ENCODE results near the gene EFTUD2. TPM values are rescaled to one million over a fixed set of nuclear protein-coding genes. Genes with fewer than 3 reads are reported as not detected.

EFTUD2 gene
- total RNA-seq, 4 donors from 2014 or later, result 65.0 to 116 (median 81.3) TPM

- TF ChIP-seq CTCF (IDR thresholded peaks at IDR 0.05 in 4 of 5, conservative IDR thresholded peaks at IDR 0.05 in 1 of 5), result no peak
- no peak for TF ChIP-seq POLR2A (IDR thresholded peaks at IDR 0.05)
- H3K27me3 ChIP-seq, result peaks cover 34 to 57% (median 46%) of the 10 kb centered on the region in 3 donors
- ATAC-seq, result no peak
- in situ Hi-C loops (cut with MboI; ENCODE audit: low sequenced_read_pairs in 4 of 4) (no loop called here), intact Hi-C loops (cut with DNase I; ENCODE audit: low total_unique reads) (no loop called here)
- no peaks in the 10 kb centered on the region for H3K9me3 ChIP-seq
- H3K4me1 ChIP-seq, result peaks cover 0 to 7% of the 10 kb centered on the region in 2 donors
- no peaks in the 10 kb centered on the region for H3K36me3 ChIP-seq
- H3K4me3 ChIP-seq, result no peak overlapping the region
- no peak for DNase-seq
- no peak overlapping the region for H3K27ac ChIP-seq
These were observed 66.4 kb downstream of the EFTUD2 start for GRCh38 chr17:44832805-44833204.

- in situ Hi-C loops (cut with MboI; ENCODE audit: low sequenced_read_pairs in 4 of 4), result no loop called here
- no peak for ATAC-seq
These were observed 67.9 kb downstream of the EFTUD2 start for GRCh38 chr17:44831371-44831770.

GRCh38 chr17:44830359-44831288 is 68.6 kb downstream of the EFTUD2 start:
- intact Hi-C loops (cut with DNase I; ENCODE audit: low total_unique reads), result no loop called here

More at GRCh38 chr17:44831371-44831770, 67.9 kb downstream of the EFTUD2 start:
- Histone ChIP-seq H3K9me3 (no peaks in the 10 kb centered on the region), H3K27ac (no peak overlapping the region), H3K36me3 (no peaks in the 10 kb centered on the region), H3K4me1 (peaks cover 0 to 7% of the 10 kb centered on the region in 2 donors), H3K4me3 (peak overlapping the region in 1 of 4 donors; percentile 52), H3K27me3 (peaks cover 48 to 72% (median 58%) of the 10 kb centered on the region in 3 donors)
- no peak for DNase-seq
- TF ChIP-seq POLR2A (IDR thresholded peaks at IDR 0.05), result no peak
- TF ChIP-seq CTCF (IDR thresholded peaks at IDR 0.05 in 4 of 5, conservative IDR thresholded peaks at IDR 0.05 in 1 of 5), result no peak
- intact Hi-C loops (cut with DNase I; ENCODE audit: low total_unique reads), result no loop called here

More at GRCh38 chr17:44830359-44831288, 68.6 kb downstream of the EFTUD2 start:
- peaks cover 56 to 73% (median 66%) of the 10 kb centered on the region in 3 donors for H3K27me3 ChIP-seq
- in situ Hi-C loops (cut with MboI; ENCODE audit: low sequenced_read_pairs in 4 of 4), result no loop called here
- peak overlapping the region; percentile 33 to 66 (median 50) for H3K27ac ChIP-seq
- peak overlapping the region; percentile 48 to 53 (median 51) for H3K4me3 ChIP-seq
- H3K36me3 ChIP-seq, result no peaks in the 10 kb centered on the region
- no peaks in the 10 kb centered on the region for H3K9me3 ChIP-seq
- peaks cover 0 to 7% of the 10 kb centered on the region in 2 donors for H3K4me1 ChIP-seq
- DNase-seq (no peak), ATAC-seq (no peak)
- TF ChIP-seq POLR2A (IDR thresholded peaks at IDR 0.05) (no peak), CTCF (IDR thresholded peaks at IDR 0.05 in 4 of 5, conservative IDR thresholded peaks at IDR 0.05 in 1 of 5) (no peak)

Measured in gastrocnemius medialis (tissue), 4 donors.